ENCODE data around the gene MKNK1.

The MKNK1 gene

DNA sequence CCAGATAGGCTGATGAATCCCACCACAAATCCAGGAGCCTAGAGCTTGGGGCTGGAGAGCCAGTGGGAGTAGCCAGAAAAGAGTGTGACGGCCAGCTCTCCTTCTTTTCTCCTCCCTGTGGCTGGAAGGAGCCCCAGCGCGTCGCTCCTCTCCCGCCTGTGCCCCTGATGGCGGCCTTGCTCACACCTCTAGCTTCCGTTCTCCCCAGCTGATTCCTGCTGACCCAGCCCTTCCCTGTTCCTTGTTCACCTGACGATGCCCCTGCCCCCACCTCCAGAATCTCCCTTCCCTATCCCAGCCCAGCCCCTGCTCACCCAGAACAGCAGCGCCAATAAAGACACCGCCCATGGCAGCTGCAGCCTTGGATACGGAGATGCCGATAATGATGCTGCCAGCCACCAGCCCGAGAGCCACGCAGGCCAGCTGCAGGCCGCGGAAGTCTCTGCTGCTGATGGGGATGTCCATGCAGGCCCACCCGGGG lies 53.3 kb downstream of the MKNK1 start:
- TF ChIP-seq, protein P1, sequence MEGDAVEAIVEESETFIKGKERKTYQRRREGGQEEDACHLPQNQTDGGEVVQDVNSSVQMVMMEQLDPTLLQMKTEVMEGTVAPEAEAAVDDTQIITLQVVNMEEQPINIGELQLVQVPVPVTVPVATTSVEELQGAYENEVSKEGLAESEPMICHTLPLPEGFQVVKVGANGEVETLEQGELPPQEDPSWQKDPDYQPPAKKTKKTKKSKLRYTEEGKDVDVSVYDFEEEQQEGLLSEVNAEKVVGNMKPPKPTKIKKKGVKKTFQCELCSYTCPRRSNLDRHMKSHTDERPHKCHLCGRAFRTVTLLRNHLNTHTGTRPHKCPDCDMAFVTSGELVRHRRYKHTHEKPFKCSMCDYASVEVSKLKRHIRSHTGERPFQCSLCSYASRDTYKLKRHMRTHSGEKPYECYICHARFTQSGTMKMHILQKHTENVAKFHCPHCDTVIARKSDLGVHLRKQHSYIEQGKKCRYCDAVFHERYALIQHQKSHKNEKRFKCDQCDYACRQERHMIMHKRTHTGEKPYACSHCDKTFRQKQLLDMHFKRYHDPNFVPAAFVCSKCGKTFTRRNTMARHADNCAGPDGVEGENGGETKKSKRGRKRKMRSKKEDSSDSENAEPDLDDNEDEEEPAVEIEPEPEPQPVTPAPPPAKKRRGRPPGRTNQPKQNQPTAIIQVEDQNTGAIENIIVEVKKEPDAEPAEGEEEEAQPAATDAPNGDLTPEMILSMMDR (IDR thresholded peaks at IDR 0.05; ENCODE audit: low read depth, low read length, missing control alignments) = no peak
- no peak overlapping the region for H3K4me3 ChIP-seq (replicated peaks; ENCODE audit: low read depth, low read length)
- DNase-seq (ENCODE audit: extremely low read depth, low read depth) = no peak

DNA sequence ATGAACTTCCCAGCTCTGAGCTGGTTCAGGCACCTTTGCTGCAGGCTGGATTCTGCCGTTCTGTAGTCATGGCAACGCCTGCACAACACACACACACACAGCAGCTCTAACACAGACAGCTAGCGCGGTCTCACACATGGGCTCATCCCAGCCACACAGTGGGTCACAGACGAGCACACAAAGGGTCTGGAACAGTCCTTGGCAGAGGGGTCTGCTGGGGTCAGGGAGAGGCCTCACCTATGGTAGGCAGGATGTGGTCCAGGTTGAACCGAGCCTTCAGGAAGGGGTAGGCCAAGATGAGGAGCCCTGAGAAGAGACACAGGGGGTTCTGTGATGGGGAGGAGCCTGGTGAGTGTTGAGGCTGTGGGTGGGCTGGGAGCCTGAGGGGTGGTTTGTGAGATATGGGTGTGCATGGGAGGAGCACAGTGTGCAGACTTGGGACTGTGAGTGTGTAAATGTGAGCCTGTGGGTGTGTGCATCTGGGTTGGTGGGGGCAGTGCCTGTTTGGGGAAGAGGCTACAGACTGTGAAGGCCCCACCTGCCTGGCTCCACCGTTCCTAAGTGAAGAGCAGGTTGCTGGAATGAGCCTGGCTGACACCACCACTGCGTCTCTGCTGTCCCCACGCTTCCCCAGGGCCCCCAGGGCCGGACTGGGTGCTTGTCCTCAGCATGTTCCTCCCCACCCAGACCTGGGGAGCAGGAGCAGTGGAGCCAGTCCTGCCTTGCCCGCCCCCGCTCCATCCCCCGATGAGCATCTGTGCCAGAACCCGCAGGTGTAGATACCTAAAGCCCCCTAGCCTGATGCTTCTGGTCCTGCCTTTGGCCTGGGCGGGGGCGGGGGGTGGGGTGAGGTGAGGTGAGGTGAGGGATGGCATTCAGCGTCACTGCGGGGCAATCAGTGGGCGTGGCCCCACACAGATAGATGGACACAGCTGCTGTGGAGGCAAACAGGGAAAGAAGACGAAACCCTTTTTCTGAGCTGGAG lies 54.1 kb downstream of the MKNK1 start:
- DNase-seq (ENCODE audit: extremely low read depth, low read depth) = no peak
- TF ChIP-seq, protein P1 (IDR thresholded peaks at IDR 0.05; ENCODE audit: low read depth, low read length, missing control alignments) = no peak
- no peak overlapping the region for H3K4me3 ChIP-seq (replicated peaks; ENCODE audit: low read depth, low read length)

DNA sequence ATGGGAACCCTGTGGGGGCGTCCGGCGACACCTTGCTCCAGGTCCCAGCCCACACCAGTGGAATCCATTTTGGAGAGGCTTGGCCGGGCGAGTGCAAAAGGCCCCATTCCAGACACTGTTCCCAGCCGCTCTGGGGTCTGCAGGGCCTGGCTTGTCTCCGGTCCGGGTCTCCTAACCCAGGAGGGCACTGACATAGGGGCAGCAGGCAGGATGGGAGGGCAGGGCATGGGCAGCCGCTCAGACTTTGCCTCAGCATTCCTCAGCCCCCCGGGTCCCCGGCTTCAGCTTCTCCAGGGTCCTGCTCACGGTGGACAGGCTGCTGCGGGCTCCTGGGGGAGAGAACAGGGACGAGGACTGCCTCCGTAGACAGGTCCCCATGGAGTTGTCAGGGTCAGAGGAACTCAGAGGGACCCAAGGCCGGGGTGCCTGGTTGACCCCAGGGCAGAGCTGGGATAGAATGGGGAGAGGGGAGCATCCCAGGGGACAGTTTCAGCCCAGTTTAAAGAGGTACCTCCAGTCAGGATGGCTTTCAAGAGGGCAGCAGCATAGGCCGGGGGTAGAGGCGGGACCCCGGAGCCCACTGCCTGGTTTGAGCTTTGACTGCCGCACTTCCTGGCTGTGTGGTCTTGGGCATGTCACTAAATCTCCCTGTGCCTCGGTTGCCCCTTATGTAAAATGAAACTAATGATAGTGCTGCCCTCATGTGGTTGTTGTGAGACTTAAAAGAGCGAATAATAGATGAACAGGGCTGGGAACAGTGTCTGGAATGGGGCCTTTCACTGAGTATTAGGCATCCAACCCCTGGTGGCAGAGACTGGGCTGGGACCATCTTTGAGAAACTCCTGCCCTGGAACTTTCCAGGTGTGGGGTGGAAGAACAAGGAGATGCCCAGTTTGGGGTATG lies 56.3 kb downstream of the MKNK1 start:
- TF ChIP-seq, protein P1 (IDR thresholded peaks at IDR 0.05; ENCODE audit: low read depth, low read length, missing control alignments) = peak; percentile 45
- no peak overlapping the region for H3K4me3 ChIP-seq (replicated peaks; ENCODE audit: low read depth, low read length)
- no peak for DNase-seq (ENCODE audit: extremely low read depth, low read depth)

DNA sequence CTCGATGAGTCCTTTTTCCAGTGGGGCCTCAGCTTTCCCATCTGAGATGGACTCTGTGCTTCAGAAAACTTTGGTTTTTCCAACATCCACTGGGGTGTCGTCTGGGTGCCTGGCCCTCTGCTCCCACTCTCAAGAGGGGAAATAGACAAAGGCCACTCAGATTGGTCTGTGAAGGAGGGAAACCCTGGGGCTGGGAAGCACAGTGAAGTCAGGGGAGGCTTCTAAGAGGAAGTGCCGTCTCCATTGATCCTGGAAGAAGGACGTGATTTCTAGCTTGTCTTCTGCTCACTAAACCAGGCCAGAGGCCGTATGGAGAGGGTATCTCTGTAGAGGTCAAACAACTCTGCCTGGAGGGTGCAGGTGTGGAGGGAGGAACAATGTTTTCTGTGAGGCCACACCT lies 57.9 kb downstream of the MKNK1 start:
- no peak for DNase-seq (ENCODE audit: extremely low read depth, low read depth)
- H3K4me3 ChIP-seq (replicated peaks; ENCODE audit: low read depth, low read length) = no peak overlapping the region
- TF ChIP-seq, protein P1 (IDR thresholded peaks at IDR 0.05; ENCODE audit: low read depth, low read length, missing control alignments) = no peak

DNA sequence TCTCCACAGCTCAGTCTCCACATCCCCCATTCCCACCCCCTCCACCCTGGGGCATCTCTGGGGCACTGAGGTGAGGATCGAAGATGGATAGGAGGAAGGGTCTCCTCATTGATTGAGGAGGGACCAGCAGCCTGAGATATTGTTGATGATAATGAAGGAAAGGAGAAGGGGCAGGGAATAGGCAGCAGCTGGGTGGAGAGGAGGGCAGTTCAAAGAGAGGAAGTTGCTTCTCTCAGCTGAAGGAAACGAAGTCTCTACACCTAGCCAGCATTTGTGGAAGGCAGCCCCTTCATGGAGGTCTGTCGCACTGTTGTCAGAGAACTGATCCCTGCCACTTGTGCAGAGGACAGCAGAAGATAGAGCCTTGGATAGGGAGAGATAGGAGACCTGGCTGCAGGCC lies 58.3 kb downstream of the MKNK1 start:
- DNase-seq (ENCODE audit: extremely low read depth, low read depth) = no peak
- no peak overlapping the region for H3K4me3 ChIP-seq (replicated peaks; ENCODE audit: low read depth, low read length)
- TF ChIP-seq, protein P1 (IDR thresholded peaks at IDR 0.05; ENCODE audit: low read depth, low read length, missing control alignments) = no peak

DNA sequence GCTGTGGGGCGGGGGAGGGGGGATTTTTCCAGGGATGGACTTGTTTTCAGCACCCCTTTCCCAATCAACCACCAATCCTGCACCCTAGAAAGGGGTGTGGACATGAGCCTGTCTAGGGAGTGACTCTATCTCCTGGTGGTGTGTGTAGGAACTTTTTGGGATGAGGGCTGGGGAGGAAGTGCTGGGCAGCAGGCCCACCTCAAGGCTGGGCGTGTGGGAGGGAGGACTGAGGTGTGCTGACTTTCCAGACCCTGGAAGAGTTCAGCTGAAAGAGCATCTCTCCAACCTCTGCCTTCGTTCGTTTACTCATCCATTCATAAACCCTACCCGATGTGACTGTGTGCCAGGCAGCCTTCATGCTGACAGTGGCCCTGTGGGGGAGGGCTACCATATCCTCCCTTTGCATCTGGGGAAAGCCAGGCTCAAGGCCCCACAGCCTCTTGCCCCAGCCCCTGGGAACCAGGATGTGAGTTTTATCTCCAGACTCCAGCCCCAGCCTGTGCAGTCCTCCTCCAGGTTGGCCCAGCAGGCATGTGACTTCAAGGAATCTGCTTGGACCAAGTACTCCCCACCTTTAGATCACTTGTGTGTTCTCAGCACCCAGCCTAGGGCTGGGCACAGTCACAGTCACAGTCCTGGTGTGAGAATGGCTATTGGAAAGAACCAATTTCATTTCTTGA lies 59.4 kb downstream of the MKNK1 start:
- H3K4me3 ChIP-seq (replicated peaks; ENCODE audit: low read depth, low read length) = no peak overlapping the region
- TF ChIP-seq, protein P1 (IDR thresholded peaks at IDR 0.05; ENCODE audit: low read depth, low read length, missing control alignments) = no peak

More for the DNA sequence above, 59.4 kb downstream of the MKNK1 start:
- DNase-seq (ENCODE audit: extremely low read depth, low read depth) = no peak

Data from HFF-Myc (cell line).